HepG2 (cell line): ENCODE results near the gene ATG7. TPM values are rescaled to one million over a fixed set of nuclear protein-coding genes. Genes with fewer than 3 reads are reported as not detected.
A peak's percentile ranks its signal among the peaks of the same experiment; 100 is the strongest.

ENCODE experiments used
- ETV5 ChIP-seq: IDR thresholded peaks from 2 replicates; pipeline ENCODE4 v1.6.1; 2018; ENCODE audit warnings: missing biosample characterization, missing genetic modification reagents, inconsistent platforms, borderline replicate concordance
- HNF1A ChIP-seq, 2 experiments: sonication (generic) in 1 of 2; formaldehyde crosslinking in 1 of 2; IDR thresholded peaks; 2 replicates each; pipeline versions ENCODE4 v1.4.0 to v1.6.1; 2016 to 2020; ENCODE audit warnings: borderline replicate concordance in 1 of 2, low read depth in 1 of 2, mild to moderate bottlenecking in 1 of 2, missing genetic modification reagents in 1 of 2
- JUNB ChIP-seq: sonication (generic); formaldehyde crosslinking; IDR thresholded peaks from 2 replicates; pipeline ENCODE4 v1.8.0; 2022; ENCODE audit warnings: missing genetic modification reagents, mild to moderate bottlenecking, borderline replicate concordance
- MXI1 ChIP-seq: IDR thresholded peaks from 3 replicates; pipeline ENCODE4 v1.6.1; 2012; ENCODE audit warnings: low read depth, low read length, inconsistent platforms, borderline replicate concordance
- NCOA5 ChIP-seq: sonication (generic); formaldehyde crosslinking; IDR thresholded peaks from 2 replicates; pipeline ENCODE4 v1.4.0; 2020; ENCODE audit warnings: missing genetic modification reagents
- NONO ChIP-seq, 2 experiments: fragments of 450-650 bp in 1 of 2; sonication (generic) in 1 of 2; formaldehyde crosslinking in 1 of 2; IDR thresholded peaks in 1 of 2; conservative IDR thresholded peaks in 1 of 2; 2 replicates each; pipeline versions ENCODE4 v1.6.1 to v1.8.0; 2017 to 2022; ENCODE audit warnings: mild to moderate bottlenecking in 1 of 2, missing genetic modification reagents in 1 of 2, moderate library complexity in 1 of 2
- ONECUT2 ChIP-seq: sonication (generic); formaldehyde crosslinking; IDR thresholded peaks from 2 replicates; pipeline ENCODE4 v1.4.0; 2020; ENCODE audit warnings: missing genetic modification reagents
- PHF20 ChIP-seq: sonication (generic); formaldehyde crosslinking; IDR thresholded peaks from 2 replicates; pipeline ENCODE4 v1.5.0; 2020; ENCODE audit warnings: mild to moderate bottlenecking, missing genetic modification reagents
- RBFOX2 ChIP-seq: fragments of 200-400 bp; formaldehyde crosslinking; IDR thresholded peaks from 2 replicates; pipeline ENCODE4 v1.6.1; 2017; ENCODE audit warnings: low read depth, mild to moderate bottlenecking, low read length
- SOX13 ChIP-seq, 3 experiments: fragments of 450-650 bp in 1 of 3; sonication (generic) in 1 of 3; formaldehyde crosslinking in 1 of 3; IDR thresholded peaks in 2 of 3; conservative IDR thresholded peaks in 1 of 3; 2 replicates each; pipeline versions ENCODE4 v1.5.0 to v1.6.1; 2016 to 2020; ENCODE audit warnings: antibody characterized with exemption in 1 of 3, mild to moderate bottlenecking in 1 of 3, missing compliant biosample characterization in 1 of 3, missing genetic modification reagents in 1 of 3, moderate library complexity in 1 of 3
- SP140L ChIP-seq: sonication (generic); formaldehyde crosslinking; IDR thresholded peaks from 2 replicates; pipeline ENCODE4 v1.4.0; 2020; ENCODE audit warnings: missing genetic modification reagents, borderline replicate concordance
- SRY ChIP-seq: sonication (generic); formaldehyde crosslinking; IDR thresholded peaks from 2 replicates; pipeline ENCODE4 v1.8.0; 2022; ENCODE audit warnings: mild to moderate bottlenecking, missing genetic modification reagents
- ZNF33A ChIP-seq: sonication (generic); formaldehyde crosslinking; IDR thresholded peaks from 2 replicates; pipeline ENCODE4 v1.5.1; 2020; ENCODE audit warnings: missing genetic modification reagents, mild to moderate bottlenecking, moderate library complexity, borderline replicate concordance
- ZNF432 ChIP-seq: sonication (generic); formaldehyde crosslinking; IDR thresholded peaks from 2 replicates; pipeline ENCODE4 v1.5.0; 2020; ENCODE audit warnings: missing genetic modification reagents, mild to moderate bottlenecking, borderline replicate concordance
- ZNF777 ChIP-seq: sonication (generic); formaldehyde crosslinking; IDR thresholded peaks from 2 replicates; pipeline ENCODE4 v1.4.0; 2020; ENCODE audit warnings: missing genetic modification reagents
- ZNF781 ChIP-seq: sonication (generic); formaldehyde crosslinking; IDR thresholded peaks from 2 replicates; pipeline ENCODE4 v1.5.1; 2020; ENCODE audit warnings: borderline replicate concordance, mild to moderate bottlenecking, missing genetic modification reagents; ENCODE audit errors: not compliant biosample characterization
- ZNF891 ChIP-seq: sonication (generic); formaldehyde crosslinking; IDR thresholded peaks from 2 replicates; pipeline ENCODE4 v1.5.0; 2020; ENCODE audit warnings: mild to moderate bottlenecking, missing genetic modification reagents
- polyA plus RNA-seq, 8 experiments: library from polyadenylated mRNA; depleted of rRNA in 3 of 8; stranded (reverse) in 7 of 8; unstranded in 1 of 8; fragments of >200 nt; fragmentation: Illumina TruSeq in 4 of 8; extraction: Trizol in 4 of 8; gene quantifications; 2 replicates each; pipeline versions ENCODE4 v1.2.1 to v1.2.3, GENCODE V29; 2011 to 2016; ENCODE audit warnings: low read depth in 4 of 8, missing spikeins in 1 of 8, mixed read lengths in 1 of 8; ENCODE audit not compliant: insufficient read depth in 1 of 8
- total RNA-seq, 5 experiments: library from RNA; depleted of rRNA; stranded (reverse); fragments of >200 nt; fragmentation: Illumina TruSeq; extraction: Trizol; gene quantifications; 2 replicates each; pipeline ENCODE4 v1.2.3, GENCODE V29; 2016; ENCODE audit warnings: low read depth in 1 of 5
- TF ChIP-seq, protein P1 (sequence below): sonication (generic); formaldehyde crosslinking; IDR thresholded peaks from 2 replicates; pipeline ENCODE4 v1.5.1; 2020; ENCODE audit warnings: mild to moderate bottlenecking, missing genetic modification reagents, moderate library complexity

ATG7 gene
- total and polyA plus RNA-seq, 2 of the 13 experiments (the other 11 are each of a cell fraction or from before 2014, with no cell fraction given): 7.8 to 22.1 TPM

DNA sequence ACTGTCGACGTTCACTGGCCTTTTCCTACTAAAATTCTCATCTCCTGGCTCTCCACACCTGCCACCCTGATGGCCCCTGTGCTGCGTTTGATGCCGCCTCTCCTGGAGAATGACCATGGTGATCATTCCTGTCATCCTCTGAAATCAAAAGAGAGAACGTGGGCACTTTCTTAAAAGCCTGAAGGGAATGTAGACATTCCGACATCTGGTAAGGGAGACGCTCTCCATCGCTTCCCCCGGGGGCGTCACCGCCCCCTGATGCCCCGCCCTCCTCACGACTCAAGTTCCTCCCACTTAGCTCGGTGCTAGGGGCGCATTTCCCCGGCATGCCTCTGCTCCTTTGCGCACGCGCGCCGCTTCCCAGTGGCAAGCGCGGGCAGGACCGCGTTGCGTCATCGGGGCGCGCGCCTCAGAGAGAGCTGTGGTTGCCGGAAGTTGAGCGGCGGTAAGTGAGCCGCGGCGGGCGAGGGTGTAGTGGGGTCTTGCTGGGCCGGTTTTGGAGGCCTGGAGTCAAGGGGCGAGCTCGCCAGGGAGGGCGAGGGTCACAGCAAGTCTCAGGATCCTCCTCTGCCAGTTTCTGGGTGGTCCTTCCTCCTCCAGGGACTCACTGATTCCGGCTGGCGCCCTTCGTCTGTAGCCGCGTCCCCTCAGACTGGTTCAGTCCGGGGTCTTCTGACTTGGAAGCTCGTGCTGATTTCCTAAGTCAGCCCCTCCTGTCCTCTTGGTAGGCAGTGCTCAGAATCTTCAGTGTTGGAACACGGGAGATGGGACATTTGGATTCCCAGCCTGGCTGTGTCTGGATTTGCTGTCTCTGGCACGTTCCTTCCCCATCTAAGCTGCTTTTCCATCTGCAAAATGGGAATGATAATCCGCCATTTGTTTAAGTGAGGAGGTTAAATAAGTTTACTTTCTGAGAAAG lies at the start of gene ATG7 (continued):
- TF ChIP-seq, protein P1, sequence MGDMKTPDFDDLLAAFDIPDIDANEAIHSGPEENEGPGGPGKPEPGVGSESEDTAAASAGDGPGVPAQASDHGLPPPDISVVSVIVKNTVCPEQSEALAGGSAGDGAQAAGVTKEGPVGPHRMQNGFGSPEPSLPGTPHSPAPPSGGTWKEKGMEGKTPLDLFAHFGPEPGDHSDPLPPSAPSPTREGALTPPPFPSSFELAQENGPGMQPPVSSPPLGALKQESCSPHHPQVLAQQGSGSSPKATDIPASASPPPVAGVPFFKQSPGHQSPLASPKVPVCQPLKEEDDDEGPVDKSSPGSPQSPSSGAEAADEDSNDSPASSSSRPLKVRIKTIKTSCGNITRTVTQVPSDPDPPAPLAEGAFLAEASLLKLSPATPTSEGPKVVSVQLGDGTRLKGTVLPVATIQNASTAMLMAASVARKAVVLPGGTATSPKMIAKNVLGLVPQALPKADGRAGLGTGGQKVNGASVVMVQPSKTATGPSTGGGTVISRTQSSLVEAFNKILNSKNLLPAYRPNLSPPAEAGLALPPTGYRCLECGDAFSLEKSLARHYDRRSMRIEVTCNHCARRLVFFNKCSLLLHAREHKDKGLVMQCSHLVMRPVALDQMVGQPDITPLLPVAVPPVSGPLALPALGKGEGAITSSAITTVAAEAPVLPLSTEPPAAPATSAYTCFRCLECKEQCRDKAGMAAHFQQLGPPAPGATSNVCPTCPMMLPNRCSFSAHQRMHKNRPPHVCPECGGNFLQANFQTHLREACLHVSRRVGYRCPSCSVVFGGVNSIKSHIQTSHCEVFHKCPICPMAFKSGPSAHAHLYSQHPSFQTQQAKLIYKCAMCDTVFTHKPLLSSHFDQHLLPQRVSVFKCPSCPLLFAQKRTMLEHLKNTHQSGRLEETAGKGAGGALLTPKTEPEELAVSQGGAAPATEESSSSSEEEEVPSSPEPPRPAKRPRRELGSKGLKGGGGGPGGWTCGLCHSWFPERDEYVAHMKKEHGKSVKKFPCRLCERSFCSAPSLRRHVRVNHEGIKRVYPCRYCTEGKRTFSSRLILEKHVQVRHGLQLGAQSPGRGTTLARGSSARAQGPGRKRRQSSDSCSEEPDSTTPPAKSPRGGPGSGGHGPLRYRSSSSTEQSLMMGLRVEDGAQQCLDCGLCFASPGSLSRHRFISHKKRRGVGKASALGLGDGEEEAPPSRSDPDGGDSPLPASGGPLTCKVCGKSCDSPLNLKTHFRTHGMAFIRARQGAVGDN (CRISPR knock-in tag): peak; percentile 91
- TF ChIP-seq ONECUT2 (CRISPR knock-in tag) (no peak), ZNF33A (CRISPR knock-in tag) (no peak), SRY (CRISPR knock-in tag) (no peak; the same call in none of the 2 replicates), NCOA5 (no peak), ZNF891 (CRISPR knock-in tag) (peak; percentile 84), ETV5 (CRISPR knock-in tag) (peak; percentile 84), ZNF432 (no peak), RBFOX2 (peak; percentile 94), NONO (IDR thresholded peaks at IDR 0.05) (no peak), NONO (CRISPR knock-in tag; conservative IDR thresholded peaks at IDR 0.05) (peak; percentile 96), MXI1 (peak; percentile 71; the same call in 1 of the 3 replicates), PHF20 (peak; percentile 99), JUNB (CRISPR knock-in tag) (no peak), HNF1A (IDR thresholded peaks at IDR 0.05; ENCODE audit: low read depth) (no peak), HNF1A (CRISPR knock-in tag; IDR thresholded peaks at IDR 0.05; ENCODE audit: borderline replicate concordance) (peak; percentile 55; the same call in 1 of the 2 replicates), ZNF781 (no peak), ZNF777 (CRISPR knock-in tag) (0 out of 2 replicates have a peak, but pooled peaks have one; percentile 29), SOX13 (IDR thresholded peaks at IDR 0.05) (no peak), SOX13 (CRISPR knock-in tag; conservative IDR thresholded peaks at IDR 0.05 in 1 of 2, IDR thresholded peaks at IDR 0.05 in 1 of 2) (0 out of 4 replicates have a peak, but pooled peaks of 1 of the 2 experiments have one; percentile 13), SP140L (CRISPR knock-in tag) (0 out of 2 replicates have a peak, but pooled peaks have one; percentile 75)
